ENCODE measurements around the gene OR2B3.

DNA sequence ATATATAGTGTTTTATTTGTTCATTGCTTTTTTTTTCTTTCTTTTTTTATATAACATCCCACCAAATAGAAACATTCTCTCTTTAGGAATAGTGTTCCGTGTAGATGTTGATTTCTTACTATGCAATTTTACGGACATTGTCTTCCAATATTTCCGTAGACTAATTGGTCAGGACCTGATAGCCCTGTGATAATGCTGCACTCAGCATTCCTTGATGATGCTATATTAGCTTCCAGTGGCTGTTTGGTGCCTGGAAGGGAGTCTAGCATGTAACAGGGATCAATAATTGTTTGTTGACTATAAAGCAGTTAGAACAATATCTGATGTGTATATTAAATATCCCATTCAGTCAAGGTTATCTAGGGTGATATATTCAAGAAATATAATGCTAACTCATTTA, 35.4 kb downstream of the OR2B3 start:
- TF ChIP-seq, protein P1, sequence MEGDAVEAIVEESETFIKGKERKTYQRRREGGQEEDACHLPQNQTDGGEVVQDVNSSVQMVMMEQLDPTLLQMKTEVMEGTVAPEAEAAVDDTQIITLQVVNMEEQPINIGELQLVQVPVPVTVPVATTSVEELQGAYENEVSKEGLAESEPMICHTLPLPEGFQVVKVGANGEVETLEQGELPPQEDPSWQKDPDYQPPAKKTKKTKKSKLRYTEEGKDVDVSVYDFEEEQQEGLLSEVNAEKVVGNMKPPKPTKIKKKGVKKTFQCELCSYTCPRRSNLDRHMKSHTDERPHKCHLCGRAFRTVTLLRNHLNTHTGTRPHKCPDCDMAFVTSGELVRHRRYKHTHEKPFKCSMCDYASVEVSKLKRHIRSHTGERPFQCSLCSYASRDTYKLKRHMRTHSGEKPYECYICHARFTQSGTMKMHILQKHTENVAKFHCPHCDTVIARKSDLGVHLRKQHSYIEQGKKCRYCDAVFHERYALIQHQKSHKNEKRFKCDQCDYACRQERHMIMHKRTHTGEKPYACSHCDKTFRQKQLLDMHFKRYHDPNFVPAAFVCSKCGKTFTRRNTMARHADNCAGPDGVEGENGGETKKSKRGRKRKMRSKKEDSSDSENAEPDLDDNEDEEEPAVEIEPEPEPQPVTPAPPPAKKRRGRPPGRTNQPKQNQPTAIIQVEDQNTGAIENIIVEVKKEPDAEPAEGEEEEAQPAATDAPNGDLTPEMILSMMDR (IDR thresholded peaks at IDR 0.05; ENCODE audit: low read length): no peak
- TF ChIP-seq EZH2 (IDR thresholded peaks at IDR 0.05; ENCODE audit: borderline replicate concordance, low read length): no peak

All from OCI-LY1 (cell line).